Embryonic facial prominence (tissue), 1 donor: ENCODE measurements around the gene MAPK4.

Experiments used
- DNase-seq: peaks from one replicate; pipeline ENCODE4 v3.0.0-alpha.2; 2016; ENCODE audit errors: extremely low spot score

MAPK4 gene

DNA sequence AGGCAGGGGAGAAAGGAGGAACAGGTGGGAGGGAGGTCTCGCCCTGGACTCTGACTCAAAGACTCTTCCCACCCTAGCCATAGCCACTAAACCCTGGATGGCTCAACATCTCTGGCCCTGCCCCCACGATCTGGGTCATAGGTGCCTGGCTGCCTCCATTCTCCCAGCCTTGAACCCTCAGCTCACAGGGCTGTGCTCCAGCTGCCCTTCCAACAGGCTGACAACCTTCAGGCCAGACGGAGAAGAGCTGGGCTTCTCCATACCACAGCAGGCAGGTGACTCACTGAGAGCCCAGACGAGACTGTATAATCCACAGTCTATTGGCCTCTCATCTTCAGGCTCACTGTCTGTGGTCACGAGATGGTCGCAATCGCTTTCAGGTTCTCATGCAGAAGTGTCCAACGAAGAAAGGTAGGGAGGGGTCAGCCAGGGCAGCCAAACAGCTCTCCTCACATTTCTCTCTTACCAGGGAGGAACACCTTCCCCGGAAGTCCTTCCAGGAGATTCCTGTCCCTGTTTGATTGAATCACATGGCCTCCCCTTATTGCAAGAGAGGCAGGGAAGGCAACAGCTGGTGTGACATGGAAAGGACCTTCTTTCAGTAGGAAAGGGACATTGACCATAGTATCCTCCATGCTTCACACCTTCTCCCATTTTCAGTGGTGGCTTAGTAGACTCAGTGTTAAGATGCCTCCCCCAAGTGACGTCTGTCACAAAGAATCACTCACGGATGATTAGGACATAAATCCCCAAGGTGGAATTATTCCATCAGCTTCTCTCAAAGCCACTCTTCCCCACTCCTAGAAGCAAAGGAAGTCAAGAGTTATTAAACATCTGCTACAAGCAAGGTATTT lies 159.8 kb downstream of the MAPK4 start:
- no peak for DNase-seq

- no peak for DNase-seq
Measured at GRCh38 chr18:50720325-50720674, 160.4 kb downstream of the MAPK4 start.

- no peak for DNase-seq
Measured at GRCh38 chr18:50721006-50721405, 161.1 kb downstream of the MAPK4 start.

DNA sequence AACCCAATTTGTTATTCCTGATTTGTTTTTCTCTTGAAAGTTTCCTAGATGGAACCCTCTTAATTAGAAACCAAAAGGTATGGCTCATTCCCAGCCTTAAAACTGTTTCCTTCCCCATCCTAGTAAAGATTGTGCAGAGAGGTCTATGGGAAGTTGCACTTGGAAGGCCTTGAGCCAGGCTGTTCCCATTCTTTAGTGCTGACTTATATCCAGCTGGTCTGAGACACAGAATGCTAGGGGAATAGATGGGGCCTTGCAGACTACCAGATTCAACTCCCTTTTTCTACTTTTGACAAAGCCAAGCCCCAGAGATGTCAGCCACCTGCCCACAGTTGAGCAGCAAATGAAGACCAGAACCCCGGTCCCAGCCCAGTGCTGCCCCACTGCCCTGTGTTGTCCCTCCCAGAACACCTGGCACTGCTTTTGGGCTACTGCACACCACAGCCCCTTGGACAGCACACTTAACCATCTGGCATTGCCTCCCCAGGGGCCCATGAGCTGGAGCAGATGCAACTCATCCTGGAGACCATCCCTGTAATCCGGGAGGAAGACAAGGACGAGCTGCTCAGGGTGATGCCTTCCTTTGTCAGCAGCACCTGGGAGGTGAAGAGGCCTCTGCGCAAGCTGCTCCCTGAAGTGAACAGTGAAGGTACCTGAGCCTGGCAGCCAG lies 161.7 kb downstream of the MAPK4 start:
- DNase-seq: no peak

DNA sequence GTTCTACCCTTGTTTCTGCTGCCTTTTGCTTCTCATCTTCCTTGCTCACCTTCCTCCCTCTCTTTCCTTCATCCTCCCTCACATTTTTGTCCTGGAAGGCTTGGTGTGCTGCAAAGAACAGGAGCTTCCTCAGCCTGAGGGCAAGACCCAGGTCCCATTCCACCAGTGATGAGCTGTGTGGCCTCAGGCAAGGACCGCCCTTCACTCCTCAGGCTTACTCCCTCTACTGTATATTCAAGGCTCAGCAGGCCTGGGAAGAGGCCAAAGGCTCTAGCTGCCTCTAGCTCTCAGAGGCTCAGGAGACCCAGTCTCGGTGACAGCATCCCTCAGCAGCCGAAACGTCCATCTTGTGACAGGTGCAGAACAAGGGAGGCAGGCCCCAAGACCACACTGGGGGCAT lies 162.4 kb downstream of the MAPK4 start:
- DNase-seq: no peak

DNA sequence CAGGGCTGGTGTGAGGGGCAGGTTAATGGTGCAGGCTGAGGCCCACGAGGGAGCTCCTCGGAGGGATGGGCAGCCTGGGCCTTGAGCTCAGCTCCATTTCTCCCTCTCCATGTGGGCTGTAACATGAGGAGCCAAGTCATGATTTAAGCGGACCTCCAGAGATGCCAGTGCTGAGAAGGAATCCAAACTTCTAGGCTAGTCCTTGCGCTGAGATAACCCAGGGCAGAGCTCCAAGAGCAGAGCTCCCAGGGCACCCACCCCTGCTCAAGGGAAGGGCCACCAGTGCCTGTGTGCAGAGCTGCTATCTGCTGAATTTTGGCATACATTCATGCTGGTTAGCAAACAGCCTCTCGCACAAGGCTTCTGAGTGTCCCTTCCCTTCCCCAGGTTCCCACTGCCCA lies 164.9 kb downstream of the MAPK4 start:
- DNase-seq: no peak

DNA sequence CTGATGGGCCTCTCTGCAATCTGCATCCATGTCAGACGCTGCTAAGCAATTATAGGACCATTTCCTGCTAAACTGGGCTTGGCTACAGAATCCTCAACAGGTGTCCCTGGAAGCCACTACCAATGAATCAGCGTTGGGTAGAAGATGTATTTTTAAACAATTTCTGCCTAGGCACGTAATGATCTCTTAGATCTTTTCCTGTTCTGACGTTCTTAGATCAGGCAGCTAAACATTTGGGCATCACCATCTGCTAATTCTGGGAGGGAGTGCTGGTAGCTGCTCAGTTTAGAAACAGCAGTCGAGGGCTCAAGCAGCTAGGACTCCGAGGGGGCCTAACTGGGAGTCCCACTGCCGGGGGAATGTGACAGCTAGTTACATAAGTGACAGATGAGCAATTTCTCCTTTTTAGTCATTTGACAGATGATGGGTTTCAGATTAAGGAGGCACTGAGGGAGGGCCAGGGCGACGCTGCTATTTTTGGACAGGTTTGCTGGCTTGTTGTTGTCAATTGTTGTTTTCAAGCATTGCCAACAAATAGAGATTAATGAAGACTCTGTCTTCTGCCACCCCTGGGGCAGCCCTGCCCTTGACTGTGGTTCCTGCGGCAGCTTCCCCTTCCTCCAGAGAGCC lies 167.2 kb downstream of the MAPK4 start:
- DNase-seq: no peak

DNA sequence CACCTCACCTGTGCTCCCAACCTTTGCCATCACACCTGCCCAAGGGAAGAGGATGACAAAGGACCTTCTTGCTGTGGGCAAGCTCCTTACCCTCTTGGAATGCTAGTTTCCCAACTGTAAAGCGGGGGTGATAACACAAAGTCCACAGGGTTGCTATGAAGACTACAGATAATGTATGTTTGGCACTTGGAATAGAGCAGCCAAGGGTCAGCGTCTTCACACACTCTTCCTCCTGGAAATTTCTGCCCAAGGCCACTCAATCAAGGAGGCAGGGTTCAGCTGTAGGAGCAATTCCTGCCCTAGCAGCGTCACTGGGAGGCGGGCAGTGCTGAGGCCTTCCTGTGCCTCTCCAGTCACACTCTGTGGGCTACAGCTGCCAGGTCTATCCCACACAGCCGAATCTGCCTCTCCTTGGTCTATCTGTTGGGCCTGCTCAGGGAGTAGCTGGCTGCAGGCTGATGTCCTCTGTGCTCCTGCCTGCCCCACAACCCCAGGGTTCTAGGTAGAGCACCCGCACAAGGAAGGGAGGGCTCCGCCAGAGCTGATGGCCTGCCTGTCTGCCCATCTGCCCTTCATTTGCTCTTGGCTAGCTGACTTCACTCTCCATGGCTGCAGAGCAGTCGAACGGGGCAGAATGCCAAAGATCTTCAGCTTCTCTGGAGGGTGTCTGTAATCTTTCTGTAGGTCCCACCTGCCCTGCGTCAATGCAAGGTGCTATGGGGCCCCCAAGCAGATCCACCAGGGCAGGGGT lies 168.0 kb downstream of the MAPK4 start:
- DNase-seq: no peak

DNA sequence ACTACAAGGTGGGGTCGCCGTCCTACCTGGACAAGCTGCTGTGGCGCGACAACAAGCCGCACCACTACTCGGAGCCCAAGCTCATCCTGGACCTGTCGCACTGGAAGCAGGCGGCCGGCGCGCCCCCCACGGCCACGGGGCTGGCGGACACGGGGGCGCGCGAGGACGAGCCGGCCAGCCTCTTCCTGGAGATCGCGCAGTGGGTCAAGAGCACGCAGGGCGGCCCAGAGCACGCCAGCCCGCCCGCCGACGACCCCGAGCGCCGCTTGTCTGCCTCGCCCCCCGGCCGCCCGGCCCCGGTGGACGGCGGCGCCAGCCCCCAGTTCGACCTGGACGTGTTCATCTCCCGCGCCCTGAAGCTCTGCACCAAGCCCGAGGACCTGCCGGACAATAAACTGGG lies 169.5 kb downstream of the MAPK4 start:
- DNase-seq: no peak

- no peak for DNase-seq
Measured at GRCh38 chr18:50729986-50730385, 170.1 kb downstream of the MAPK4 start.

DNA sequence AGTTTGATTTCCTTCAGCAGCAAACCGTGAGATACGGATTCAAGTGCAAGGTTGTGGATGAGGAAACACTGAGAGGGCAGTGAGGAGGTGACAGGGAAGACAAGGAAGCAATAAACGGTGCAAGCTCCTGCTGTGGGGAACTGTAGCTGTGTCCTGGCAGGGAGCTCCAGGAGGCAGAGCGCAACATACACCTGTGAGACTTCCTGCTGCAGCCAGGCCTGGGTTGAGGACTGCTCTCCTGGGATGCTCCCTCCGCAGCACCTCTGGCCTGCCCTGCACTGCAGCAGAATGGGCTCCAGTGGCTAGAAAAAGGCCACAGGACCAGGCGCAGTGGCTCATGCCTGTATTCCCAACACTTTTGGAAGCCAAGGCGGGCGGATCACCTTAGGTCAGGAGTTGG lies 174.5 kb downstream of the MAPK4 start:
- DNase-seq: no peak

DNA sequence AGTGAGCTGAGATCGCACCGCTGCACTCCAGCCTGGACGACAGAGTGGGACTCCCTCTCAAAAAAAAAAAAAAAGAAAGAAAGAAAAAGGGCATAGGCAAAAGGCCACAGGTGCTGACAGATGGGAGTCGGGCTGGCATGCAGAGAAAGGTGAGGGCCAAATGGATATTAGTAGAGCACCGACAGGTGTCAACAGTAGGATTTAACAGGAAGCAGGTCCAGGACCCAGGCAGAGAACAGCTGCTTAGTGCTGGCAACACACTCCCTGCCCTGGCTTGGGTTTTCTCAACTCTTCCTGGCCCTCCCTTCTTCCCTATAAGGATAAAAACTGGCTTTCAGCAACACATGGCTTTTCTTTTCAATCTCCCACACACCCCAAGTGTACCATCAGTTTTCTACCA lies 175.0 kb downstream of the MAPK4 start:
- no peak for DNase-seq

- DNase-seq: no peak
Measured at GRCh38 chr18:50737127-50737526, 177.2 kb downstream of the MAPK4 start.

- DNase-seq: no peak
Measured at GRCh38 chr18:50738098-50738757, 178.3 kb downstream of the MAPK4 start.

- no peak for DNase-seq
Measured at GRCh38 chr18:50742952-50743351, 183.1 kb downstream of the MAPK4 start.

DNA sequence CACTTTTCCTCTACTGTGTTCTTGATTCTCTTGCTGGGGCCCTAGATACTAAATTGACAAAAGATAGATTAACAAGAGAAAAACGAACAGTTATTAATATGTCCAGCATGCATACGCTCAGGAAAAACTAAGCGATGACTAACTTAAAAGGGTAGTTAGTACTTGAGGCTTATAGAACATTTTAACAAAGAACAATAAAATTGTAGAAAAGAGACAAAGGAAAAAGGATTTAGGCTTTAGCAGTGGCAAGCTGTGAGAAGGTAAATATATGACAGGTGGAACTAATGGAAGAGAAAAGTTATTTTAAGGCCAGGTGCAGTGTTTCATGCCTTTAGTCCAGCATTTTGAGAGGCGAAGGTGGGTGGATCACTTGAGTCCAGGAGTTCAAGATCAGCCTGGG lies 184.4 kb downstream of the MAPK4 start:
- DNase-seq: no peak

DNA sequence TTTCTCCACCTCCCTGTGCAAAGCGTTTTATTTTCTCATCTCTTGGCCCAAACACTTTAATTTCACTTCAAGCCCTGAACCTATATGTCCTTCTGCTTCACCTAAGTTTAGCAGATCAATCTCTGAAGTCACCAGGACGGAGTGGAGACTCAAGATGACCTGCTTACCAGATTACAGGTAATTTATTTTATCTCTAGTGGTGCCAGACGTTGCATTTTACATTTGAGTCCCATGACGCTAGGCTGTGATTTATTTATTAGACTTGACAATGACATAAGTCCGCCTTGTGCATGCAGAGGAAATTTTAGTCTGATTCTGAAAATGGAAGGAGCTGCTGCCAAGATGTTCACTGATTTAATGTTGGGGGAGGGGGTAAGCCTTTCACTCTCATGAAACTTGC lies 186.1 kb downstream of the MAPK4 start:
- DNase-seq: no peak

DNA sequence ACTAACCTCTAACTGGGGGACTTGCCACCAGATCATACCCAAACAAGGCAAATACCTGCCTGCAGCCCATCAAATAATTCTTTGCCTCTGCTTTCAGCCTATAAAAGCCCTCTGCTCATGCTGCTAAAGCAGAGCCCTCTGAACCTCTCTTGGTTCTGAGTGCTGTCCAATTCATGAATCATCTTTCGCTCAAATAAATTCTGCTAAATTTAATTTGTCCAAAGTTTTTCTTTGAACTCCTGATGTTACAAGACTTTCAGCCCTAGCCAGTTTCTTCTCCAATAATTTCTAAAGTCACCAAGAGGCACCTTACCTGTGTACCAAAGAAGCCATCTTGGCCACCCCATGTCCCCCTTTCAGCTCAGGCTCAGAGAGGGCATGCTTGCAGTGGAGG lies 188.0 kb downstream of the MAPK4 start:
- no peak for DNase-seq

DNA sequence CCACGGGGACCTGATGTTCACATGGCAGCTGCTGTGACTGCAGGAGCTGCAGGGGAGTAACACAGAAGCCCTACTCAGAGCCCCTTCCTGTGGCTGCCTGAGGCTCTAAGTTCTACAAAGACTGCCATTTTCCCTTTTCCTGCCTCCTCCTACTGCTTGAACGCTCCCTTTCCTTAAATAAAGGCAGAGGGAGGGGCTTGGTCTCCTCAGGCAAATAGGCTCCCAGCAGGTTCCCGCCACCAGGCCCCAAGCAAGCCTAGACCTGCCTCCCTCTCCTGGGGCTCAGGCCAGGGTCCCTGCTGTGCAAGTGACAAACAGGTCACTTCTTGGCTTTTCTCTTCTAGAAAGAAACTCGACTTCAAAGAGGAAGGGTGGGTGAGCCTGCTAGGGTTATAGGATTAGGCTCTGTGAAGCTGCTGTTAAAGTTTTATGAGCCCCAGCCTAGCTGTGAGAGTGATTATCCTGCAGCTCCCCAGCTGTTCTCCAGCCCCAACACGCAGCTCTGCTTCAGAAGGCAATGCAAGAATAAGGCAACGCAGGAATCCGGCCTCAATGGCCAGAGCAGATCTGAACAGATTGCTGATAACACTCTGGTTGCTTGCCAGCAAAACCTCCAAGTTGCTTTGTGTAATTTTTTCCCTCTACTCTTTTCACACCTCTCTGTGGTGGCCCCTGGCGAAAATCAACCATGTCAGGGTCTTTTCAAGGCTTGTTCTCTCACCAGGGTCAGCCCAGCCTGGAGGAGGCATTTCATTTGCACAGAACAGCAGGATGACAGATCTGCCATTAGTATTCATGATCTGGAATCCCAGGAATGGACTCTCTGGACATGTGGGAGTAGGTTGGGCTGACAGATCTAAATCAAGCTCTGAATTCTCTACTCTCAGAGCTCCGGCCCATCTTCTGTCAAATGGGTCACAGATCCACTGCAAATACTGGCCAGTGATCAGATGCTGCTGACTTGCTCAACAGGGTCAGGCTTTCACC lies 188.6 kb downstream of the MAPK4 start:
- no peak for DNase-seq

GRCh38 chr18:50749421-50749820 lies 189.5 kb downstream of the MAPK4 start:
- no peak for DNase-seq

DNA sequence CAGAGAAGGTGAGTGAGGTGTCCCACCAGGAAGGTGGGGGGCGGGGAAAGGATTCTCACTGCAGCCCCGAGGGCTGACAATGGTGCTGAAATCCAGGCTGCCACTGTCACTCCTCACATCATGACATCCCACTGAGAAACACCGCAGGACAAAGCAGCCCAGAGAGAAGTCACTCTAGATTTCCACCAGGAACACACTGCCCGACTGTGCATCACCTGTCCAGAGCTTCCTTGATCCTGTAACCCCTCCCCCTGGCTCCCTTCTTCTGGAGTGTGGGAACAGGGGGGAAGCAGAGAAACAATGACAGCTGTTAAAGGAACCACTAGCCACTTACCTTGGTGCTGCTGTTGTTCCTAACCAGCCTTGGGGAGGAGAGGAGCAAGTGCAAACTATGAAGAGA lies 190.1 kb downstream of the MAPK4 start:
- no peak for DNase-seq
